Lower leg skin (tissue), 4 donors: ENCODE measurements around the gene PLEKHA8. TPM values are rescaled to one million over a fixed set of nuclear protein-coding genes. Genes with fewer than 3 reads are reported as not detected.
A peak's percentile ranks its signal among the peaks of the same experiment; 100 is the strongest.

Experiments used
- DNase-seq, 2 donors: peaks; one replicate each; pipeline ENCODE4 v3.0.0-alpha.2; 2019; ENCODE audit warnings: low spot score in 2 of 2
- H3K4me3 ChIP-seq: fragments of 200-600 bp; sonication (generic); 2 replicates; pipeline ENCODE4 v1.5.1; 2017; ENCODE audit warnings: mild to moderate bottlenecking, low read depth; ENCODE audit not compliant: poor library complexity, severe bottlenecking
- CTCF ChIP-seq, 3 donors: fragments of 450-650 bp; IDR thresholded peaks; one replicate each; pipeline ENCODE4 v1.5.1; 2016; ENCODE audit warnings: antibody characterized with exemption in 3 of 3, mild to moderate bottlenecking in 3 of 3, moderate library complexity in 2 of 3
- POLR2A ChIP-seq, 2 donors: fragments of 450-650 bp; IDR thresholded peaks; one replicate each; pipeline ENCODE4 v1.6.1; 2016 to 2017; ENCODE audit warnings: antibody characterized with exemption in 2 of 2, mild to moderate bottlenecking in 1 of 2, moderate library complexity in 1 of 2
- WGBS, 2 donors: methylation state at CpG; one replicate each; pipeline ENCODE4 v1.1.5; 2018; 5-methylcytosine and 5-hydroxymethylcytosine counted together
- intact Hi-C: fragments of 100-400 bp; cut with DNase I; formaldehyde crosslinking; loops from one replicate; pipeline ENCODE4 v1.15.0; 2023; ENCODE audit warnings: low total_unique reads
- total RNA-seq, 4 donors: library from RNA; depleted of rRNA; stranded (reverse); fragments of >200 nt; gene quantifications; one replicate each; pipeline ENCODE4 v1.1.0, GENCODE V29; 2016

Gene PLEKHA8
- total RNA-seq, 4 donors from 2014 or later: 6.0 to 10.9 (median 6.5) TPM

- intact Hi-C loops: no loop called here
- 0% methylated on average over 35 of the region's 35 CpGs for WGBS, 2 donors
- H3K4me3 ChIP-seq: peak within 1 kb of the TSS; percentile 52
- peak; percentile 98 to 99 for DNase-seq
- TF ChIP-seq POLR2A (IDR thresholded peaks at IDR 0.05): no peak
- TF ChIP-seq CTCF (IDR thresholded peaks at IDR 0.05): no peak
These were observed 1.8 kb upstream of the PLEKHA8 start, which contains the start of gene FKBP14 for GRCh38 chr7:30026229-30027064. FKBP14 (minus strand) TSS chr7:30026702; CDS start chr7:30026508, 194 bp downstream.

- TF ChIP-seq CTCF (IDR thresholded peaks at IDR 0.05) (no peak), POLR2A (IDR thresholded peaks at IDR 0.05) (no peak)
- peak overlapping the region; percentile 52 for H3K4me3 ChIP-seq
- 0% methylated on average over 10 of the region's 10 CpGs for WGBS, 2 donors
- intact Hi-C loops: no loop called here
- DNase-seq: peak in 1 of 2 donors; percentile 27
These were observed 1.2 kb upstream of the PLEKHA8 start for GRCh38 chr7:30027065-30027456.

GRCh38 chr7:30027740-30028215 is 434 bp upstream of the PLEKHA8 start:
- H3K4me3 ChIP-seq: peak overlapping the region; percentile 97
- intact Hi-C loops: no loop called here
- no peak for DNase-seq
- 0 to 3% methylated on average over 9 of the region's 9 CpGs for WGBS, 2 donors
- no peak for TF ChIP-seq POLR2A (IDR thresholded peaks at IDR 0.05)
- no peak for TF ChIP-seq CTCF (IDR thresholded peaks at IDR 0.05)

DNA sequence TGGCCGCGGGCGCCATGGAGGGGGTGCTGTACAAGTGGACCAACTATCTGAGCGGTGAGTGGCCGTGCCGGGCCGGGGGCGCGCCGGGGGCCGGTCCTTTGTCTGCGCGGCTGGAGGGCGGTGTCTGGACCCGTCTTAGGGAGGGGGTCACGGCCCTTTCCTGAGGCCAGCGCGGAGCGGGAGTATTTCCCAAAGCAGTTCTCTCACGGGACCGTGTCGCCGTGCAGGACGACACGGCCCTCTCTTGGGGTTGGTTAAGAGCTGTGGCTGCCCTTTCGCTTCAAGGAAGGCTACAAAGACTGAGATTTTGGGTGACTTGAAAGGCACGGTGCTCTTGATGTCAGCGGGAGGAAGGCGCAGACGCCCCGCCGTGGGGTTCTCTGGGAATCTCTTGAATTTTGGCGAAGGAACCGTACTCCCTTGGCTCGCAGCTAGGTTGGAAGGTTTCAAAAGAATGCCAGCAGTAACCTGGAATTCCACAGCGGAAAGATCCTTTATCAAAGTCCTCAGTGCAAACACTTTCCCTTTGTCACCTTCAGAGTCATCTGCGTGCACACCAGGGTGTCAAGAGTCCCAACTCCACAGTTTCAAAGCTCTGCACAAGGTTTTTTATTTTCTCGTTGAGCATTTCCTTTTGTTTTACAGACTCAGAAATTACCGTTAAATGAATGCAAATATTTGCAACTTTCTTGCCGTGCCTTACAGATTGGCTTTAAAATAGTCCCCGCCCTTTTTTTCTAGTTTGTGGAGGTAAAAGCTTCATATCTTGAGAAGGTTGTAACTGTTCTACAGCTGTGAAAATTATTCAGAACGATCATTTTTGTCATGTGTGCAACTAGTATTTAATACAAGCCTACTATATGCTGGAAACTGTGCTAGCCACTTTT is 780 bp downstream of the PLEKHA8 start:
- intact Hi-C loops: no loop called here
- no peak for TF ChIP-seq POLR2A (IDR thresholded peaks at IDR 0.05)
- TF ChIP-seq CTCF (IDR thresholded peaks at IDR 0.05): no peak
- peak overlapping the region; percentile 97 for H3K4me3 ChIP-seq
- 1% methylated on average over 23 to 32 of the region's 42 CpGs for WGBS, 2 donors
- DNase-seq: peak in 1 of 2 donors; percentile 34

- no peak for DNase-seq
- WGBS, 2 donors: 16 to 19% methylated on average over 6 of the region's 6 CpGs
- no peak for TF ChIP-seq POLR2A (IDR thresholded peaks at IDR 0.05)
- TF ChIP-seq CTCF (IDR thresholded peaks at IDR 0.05): no peak
- H3K4me3 ChIP-seq: no peak overlapping the region
- intact Hi-C loops: no loop called here
These were observed 1.5 kb downstream of the PLEKHA8 start for GRCh38 chr7:30029696-30030095.
